AG08395 (cell line): ENCODE measurements around the gene PCNT.
"Not testable (repeated sequence)": the region's sequence is repeated elsewhere in the genome, so short reads cannot be mapped to it uniquely, and the experiment has no call there.

Experiments used
- DNase-seq: peaks from one replicate; pipeline ENCODE4 v3.0.0; 2012; ENCODE audit warnings: mixed read lengths, low spot score

The PCNT gene

DNA sequence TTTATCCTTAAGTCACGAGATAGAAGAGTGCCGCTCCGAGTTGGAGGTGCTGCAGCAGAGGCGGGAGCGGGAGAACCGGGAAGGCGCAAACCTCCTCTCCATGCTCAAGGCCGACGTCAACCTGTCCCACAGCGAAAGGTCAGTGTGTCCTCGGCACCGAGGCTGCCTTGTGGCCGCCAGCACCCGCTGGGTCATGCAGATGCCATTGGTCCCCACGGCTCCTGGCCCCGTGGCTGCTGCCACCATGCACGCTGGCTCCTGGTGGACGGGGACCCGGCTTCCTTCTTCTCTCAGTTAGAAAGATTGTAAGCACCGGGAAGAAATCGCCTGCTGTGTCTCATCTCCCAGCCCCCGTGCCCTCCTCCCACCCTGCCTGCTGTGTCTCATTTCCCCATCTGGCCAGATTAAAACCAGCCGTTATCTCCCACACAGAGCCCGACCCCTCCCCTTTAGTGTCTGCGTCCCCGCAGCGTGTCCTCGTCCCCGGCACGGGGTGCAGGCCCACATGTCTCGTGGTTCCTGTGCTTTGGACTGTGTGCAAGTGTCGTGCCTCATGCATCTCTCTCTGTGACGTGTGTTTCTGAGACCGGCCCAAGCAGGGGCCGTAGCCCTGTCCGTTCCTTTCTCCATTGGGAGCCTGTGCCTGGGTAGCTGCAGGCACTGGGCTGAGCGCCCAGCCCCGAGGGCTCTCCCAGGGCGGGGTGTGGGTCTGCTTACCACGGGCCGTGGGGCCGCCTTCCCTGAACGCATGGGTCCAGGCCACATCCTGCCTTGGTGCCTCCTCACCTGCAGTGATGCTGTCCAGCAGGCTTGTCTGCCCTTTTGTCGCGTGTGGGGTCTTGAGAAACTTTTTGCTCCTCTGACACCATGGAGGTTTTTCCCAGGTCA, 62.1 kb downstream of the PCNT start:
- no peak for DNase-seq

DNA sequence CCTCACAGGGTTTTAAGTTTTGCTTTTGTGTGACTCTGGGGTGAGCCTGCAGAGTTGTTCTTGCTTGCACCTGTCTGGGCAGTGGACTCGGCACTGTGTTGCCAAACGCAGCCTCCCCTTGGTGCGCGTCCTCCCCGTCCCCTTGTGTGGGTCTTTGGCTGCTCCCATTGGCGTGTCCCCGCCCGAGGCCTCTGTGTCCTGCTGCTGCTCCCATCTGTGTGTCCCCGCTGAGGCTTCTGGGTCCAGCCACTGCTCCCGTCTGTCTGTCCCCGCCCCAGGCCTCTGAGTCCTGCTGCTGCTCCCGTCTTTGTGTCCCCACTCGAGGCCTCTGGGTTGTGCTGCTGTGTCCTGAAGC, 62.8 kb downstream of the PCNT start:
- DNase-seq: no peak

DNA sequence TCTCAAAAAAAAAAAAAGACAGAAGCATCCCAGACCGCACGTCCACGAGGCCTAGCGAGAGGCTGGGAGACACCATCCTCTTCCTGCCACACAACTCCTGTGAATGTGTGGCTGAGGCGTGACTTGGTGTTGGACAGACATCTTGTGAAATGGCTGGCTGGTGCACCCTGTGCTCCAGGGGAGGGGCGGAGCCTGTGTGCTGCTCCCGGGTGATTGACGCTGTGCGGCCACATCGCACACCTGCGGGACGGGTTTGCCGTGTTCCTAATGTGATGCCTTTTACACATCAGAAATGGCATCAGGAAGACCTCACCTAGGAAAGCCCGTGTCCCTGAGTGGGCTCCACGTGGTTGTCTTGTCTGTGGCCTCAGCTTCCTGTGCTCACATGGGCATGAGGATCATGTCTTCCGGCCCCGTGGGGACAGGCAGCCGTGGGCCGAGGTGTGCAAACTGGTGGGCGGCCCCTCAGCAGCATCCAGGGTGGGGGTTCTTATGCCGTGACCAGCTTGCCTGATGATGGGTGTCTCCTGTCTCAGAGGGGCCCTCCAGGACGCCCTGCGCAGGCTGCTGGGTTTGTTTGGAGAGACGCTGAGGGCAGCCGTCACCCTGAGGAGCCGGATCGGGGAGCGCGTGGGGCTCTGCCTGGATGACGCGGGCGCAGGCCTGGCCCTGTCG, 64.4 kb downstream of the PCNT start:
- DNase-seq: no peak

DNA sequence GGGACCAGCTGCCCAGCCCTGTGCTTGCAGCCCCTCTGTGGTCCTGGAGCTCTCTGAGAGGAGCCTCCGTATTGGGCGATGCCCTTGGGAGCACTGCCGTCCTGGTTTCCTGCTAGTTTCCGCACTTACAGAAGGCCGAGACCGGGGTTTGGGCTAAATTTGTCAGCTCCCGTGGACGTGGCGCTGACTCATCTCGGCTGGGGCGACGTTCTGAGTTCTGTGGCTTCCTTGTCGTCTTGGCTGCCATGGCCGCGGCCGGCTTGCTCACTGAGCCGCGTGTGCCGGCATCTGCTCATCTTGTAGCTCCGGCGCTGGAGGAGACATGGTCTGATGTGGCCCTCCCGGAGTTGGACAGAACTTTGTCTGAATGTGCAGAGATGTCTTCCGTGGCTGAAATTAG, 64.9 kb downstream of the PCNT start:
- no peak for DNase-seq

DNA sequence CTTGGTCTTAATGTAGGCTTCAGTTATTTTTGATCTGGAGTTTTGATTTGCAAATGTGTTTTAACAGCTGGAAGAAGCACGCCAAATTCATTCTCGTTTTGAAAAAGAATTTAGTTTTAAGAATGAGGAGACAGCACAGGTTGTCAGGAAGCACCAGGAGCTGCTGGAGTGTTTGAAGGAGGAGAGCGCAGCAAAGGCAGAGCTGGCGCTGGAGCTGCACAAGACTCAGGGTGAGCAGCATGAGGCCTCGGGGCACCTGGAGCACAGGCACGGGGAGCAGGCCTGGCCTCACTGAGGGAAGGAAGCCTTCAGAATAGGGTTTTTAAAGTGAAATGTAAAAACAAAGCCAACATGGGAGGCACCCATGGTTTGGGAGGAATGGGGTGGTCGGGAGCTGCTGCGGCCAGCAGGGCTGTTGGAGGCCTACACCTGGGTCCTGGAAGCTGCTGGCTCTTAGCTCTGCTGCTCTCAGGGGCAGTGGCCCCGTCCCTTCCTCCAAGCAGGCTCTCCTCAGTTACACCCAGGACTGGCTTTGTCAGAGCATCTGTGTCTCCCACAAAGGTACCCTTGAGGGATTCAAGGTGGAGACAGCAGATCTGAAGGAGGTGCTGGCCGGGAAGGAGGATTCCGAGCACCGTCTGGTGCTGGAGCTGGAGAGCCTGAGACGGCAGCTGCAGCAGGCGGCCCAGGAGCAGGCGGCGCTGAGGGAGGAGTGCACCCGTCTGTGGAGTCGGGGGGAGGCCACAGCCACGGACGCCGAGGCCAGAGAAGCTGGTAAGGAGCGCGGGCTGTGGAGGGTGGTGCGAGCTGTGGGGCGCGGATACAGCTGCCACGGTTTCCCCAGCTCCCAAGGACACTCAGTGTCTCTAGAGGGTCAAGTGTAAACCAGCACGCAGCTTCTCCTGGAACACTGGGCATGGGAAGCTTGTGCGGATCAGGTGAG, 66.9 kb downstream of the PCNT start:
- DNase-seq: no peak

DNA sequence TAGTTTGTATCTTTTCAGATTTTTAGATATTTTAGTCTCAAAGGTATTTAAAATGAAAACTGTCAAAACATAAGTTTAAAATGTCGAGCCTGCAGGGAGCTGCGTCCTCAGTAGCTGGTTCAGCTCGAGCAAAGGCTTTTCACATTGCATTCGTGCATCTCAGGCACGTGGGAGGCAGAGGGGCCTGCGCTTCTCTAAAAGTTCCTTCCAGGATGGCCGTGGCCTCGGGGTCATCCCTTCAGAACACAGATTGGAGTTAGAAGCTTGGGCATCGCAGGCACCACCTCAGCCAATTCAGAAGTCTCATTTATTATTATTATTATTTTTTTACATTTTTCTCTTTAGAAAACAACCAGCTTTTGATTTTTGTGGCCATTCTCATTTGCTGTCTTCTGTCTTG, 67.8 kb downstream of the PCNT start:
- DNase-seq: no peak

DNA sequence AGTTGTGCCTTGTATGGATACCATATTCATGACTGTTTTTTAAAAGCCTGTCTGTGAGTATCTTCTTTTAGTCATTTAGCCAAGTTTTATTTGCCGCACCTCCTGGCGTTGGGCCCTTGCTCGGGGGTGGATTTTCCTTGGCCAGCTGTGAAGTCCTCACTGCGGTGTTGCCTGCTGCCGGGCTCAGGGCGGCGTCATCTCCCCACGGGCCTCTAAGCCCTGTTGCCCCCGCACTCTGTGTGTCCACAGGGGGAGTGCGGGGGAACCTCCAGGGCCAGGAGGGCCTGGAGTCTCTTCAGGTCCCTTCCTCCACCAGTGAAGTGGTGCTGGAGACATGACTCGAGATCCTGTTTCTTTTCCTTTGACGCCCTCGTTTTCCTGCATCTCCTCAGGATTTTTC, 69.0 kb downstream of the PCNT start:
- DNase-seq: peak; percentile 83

DNA sequence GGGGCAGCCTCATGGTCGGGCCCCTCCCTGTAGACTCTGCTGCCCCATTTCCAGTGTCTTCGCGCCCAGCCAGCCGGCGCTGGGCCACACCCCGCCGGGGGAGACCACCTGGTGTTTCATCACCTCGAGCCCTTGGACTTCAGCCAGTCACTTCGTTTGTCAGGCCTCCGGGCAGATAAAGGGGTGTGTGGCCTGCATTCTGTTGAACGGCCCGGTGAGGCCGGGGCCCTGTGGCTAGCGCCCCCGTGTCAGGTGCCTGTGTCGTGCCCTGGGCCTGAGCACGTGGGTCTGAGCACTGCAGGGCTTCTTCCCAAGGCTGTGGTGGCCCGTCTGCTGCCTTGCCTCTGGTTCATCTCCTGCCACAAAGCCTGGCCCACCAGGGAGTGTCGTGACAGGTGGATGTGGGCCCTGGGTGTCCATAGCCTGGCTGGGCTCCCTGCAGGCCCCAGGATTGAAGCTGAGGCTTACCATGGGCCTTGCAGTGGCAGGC, 69.5 kb downstream of the PCNT start:
- no peak for DNase-seq

DNA sequence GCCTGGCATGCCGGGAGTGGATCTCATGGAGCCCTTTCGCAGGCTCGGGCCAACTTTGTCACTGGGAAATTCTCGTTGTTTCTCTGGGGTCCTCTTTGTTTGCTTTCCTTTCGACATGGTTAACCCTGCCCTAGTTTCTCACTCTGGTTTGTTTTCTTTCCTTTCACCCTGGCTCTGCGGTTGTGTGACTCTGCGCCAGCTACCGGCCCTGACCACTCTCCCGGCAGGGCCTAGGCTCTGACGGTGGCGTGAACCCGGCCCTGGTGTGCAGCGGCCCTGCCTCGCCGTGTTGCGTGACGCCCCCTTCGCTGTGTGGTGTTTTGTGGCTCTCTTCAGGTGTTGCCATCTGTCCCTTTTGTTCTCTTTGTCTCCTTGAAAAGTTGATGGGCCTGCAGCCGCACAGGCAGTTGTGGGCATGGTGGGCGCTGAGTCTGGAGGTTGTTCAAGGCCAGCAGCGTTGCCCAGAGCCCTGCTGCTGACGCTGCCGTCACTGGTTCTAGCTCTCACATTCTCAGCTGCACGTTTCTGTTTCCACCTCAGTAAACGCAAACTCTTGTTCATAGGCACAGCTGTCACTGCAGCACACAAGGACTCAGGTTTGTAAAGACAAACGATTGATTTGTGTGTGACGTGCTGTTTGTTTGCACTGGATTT, 70.1 kb downstream of the PCNT start:
- no peak for DNase-seq

DNA sequence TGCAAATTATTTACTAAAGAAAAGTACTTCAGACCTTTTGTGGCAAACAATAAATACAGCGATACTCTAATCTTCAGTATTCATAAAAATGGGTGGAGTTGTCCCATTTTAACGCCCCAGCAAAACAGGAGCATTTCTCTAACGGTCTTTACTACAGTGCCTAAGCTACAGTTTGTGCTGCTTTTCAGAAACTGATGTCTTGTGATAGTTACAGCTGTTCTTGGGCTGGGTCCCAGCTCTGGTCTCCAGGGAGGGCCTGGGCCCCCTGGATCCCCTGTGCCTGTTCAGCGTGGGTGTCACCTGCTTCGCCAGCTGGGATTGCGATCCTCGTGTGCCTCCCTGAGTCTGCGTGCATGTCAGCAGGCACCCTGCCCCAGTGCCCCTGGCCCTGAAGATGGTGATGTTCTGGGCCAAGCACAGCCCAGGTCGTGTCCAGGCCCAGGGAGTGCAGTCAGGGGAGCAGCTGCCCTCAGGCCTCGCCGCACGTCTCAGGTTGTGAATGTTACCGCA, 70.7 kb downstream of the PCNT start:
- DNase-seq: no peak

DNA sequence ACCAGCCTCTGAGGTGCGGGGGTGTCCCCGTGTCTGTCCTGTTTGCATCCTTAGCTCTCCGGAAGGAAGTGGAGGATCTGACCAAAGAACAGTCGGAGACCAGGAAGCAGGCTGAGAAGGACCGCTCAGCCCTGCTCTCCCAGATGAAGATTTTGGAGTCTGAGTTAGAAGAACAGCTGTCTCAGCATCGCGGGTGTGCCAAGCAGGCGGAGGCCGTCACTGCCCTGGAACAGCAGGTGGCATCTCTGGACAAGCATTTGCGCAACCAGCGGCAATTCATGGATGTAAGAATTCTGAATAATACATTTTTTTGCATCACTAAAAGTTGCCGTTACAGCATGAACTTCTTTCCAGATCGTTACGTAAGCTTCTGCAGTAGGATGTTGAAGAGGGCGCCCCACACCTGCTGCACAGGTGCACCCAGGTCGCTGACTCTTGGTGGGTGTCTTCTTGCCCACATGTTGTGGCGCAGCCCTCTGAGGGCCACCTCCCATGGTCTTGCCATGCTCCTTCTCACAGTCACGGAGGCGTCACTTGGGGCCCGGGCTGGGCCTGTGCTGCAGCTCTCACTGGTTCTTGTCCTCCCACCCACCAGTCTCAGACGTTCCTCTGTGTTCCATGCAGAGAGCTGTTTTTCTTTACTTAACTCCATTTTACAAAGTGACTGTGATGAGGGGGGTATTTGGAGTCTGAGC, 73.4 kb downstream of the PCNT start:
- DNase-seq: no peak

DNA sequence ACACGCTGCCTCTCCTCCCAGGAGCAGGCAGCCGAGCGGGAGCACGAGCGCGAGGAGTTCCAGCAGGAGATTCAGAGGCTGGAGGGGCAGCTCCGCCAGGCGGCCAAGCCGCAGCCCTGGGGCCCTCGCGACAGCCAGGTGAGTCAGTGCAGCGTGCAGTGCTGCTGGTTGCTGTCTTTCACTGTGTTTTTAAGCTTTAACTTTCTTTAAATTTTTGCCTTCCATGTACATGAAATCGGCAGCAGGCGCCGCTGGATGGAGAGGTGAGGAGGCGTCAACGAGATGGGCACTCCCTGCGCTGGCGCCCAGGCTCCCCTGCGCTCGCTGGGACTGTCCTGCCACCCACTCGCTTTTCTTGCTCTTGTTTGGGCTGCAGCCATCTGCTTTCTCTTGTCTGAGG, 74.0 kb downstream of the PCNT start:
- DNase-seq: no peak

DNA sequence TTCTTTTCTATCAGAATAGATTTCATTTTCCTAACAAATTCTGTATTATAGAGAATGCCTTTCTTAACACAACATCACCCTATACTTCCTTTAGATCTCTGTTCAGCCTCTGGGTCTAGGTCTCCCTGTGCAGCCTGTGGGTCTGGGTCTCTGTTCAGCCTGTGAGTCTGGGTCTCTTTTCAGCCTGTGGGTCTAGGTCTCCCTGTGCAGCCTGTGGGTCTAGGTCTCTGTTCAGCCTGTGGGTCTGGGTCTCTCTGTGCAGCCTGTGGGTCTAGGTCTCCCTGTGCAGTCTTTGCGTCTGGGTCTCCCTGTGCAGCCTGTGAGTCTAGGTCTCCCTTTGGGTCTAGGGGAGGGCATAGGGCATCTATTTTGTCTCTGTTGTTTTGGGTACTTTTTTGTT, 75.2 kb downstream of the PCNT start:
- DNase-seq: no peak

DNA sequence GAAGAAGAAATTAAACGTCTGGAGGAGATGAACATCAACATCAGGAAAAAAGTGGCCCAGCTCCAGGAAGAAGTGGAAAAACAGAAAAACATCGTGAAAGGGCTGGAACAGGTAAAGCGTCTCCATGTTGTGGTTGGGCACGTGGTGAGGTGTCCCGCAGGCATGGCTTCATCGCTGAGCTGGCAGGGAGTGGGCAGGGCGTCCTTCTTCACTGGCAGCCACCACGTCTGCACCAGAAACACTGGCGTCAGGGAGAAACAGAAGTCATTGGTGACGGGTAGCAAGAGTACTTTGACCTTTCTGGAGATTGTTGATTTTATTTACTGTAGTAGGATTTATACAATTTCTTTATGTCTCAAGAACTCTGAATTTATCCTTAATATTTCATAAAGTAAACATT, 75.7 kb downstream of the PCNT start:
- DNase-seq: no peak

DNA sequence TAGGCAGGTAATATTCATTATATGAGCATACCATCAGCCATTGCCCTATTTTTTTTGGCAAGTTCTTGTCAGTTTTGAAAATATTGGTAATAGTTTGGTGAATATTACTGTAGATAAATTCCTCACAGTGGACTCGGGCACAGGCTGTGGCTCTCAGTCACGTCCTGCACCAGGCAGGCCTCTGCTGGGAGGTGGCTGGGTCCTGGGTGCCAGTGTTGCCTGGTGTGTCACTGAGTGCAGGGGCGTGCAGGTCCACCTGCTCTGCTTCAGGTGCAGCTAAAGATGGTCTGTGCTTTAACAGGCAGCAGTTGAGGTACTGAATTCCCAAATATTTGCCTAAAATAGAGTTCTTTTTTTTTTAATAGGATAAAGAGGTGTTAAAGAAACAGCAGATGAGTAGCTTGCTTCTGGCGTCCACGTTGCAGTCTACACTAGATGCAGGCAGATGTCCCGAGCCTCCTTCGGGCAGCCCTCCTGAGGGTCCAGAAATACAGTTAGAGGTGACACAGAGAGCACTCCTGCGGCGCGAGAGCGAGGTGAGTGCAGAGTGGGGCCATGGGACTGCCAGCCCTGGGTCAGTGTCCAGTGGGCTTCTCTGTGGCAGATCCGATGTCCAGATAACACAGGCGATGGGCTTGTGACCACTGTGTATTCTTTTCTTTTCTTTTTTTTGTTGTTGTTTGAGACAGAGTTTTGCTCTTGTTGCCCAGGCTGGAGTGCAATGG, 77.4 kb downstream of the PCNT start:
- no peak for DNase-seq

DNA sequence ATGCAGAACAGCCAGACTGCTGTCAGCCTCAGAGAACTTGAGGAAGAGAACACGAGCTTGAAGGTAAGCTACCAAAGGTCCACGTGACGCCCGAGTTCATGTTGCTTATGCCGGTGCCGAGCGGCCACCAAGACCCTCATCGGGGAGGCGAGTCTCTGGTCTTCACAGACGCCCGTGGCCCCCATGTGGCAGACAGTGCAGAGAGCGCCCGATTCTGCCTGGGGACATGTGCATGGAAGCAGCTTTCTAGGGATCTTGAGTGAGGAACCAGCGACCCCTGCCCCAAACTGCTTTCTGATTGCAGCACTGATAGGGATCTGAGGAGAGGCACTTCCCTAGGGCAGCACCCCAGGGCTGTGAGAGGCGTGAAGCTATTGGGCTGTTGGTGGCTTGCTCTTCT, 78.5 kb downstream of the PCNT start:
- DNase-seq: no peak

DNA sequence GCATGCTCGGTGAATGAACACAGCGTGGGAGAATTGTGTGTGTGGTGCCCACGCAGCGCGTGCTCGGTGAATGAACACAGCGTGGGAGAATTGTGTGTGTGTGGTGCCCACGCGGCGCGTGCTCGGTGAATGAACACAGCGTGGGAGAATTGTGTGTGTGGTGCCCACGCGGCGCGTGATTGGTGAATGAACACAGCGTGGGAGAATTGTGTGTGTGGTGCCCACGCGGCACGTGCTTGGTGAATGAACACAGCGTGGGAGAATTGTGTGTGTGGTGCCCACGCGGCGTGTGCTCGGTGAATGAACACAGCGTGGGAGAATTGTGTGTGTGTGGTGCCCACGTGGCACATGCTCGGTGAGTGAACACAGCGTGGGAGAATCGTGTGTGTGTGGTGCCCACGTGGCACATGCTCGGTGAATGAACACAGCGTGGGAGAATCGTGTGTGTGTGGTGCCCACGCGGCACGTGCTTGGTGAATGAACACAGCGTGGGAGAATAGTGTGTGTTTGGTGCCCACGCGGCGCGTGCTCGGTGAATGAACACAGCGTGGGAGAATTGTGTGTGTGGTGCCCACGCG, 79.4 kb downstream of the PCNT start:
- not testable (repeated sequence) for DNase-seq

DNA sequence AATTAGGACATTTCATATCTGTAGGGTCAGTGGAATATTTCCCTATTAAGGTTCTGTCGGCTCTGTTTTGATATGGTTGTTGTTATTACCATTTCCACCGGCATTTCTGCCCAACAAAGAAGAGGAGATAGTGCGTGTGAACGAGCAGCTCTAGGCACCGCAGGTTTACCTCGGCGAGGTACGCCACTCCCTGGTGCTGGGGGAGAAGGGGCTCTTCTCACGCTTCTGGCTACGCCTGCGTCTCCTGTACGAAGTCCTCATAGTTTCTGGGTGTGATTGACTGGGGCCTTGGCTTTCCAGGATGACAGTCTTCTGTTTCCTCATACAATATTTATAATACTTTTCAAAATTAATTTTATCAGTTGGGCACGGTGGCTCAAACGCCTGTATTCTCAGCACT, 80.3 kb downstream of the PCNT start:
- no peak for DNase-seq

DNA sequence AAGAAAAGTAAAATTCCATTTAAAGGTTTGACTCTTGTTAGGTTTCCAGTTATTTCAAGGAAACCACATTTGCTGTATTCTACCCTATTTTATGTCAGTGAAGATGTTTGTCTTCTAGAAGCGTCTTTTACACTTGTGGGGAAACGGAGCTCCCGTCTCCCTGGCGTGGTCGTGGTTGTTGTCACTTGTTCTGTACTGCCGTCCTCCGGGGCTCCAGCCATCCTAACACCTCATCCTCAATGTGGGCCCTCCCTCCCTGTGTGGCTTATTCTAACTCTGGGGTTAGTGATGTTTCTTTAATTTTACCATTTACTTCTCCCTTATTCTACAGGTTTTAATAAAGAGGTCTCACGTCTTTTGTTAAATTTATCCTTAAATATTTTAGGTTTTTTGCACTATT, 82.0 kb downstream of the PCNT start:
- DNase-seq: no peak
